Ammon's horn (tissue), 1 donor: Measurements from ENCODE around the gene MILR1.
"Not testable (repeated sequence)": the region's sequence is repeated elsewhere in the genome, so short reads cannot be mapped to it uniquely, and the experiment has no call there.

Source experiments
- DNase-seq: peaks from one replicate; pipeline ENCODE4 v3.0.0-alpha.2; 2016; ENCODE audit warnings: low spot score

The MILR1 gene

GRCh38 chr17:64428406-64428805 lies 20.5 kb upstream of the MILR1 start:
- no peak for DNase-seq

- DNase-seq = not testable (repeated sequence)
Observed at GRCh38 chr17:64430036-64430435, 18.9 kb upstream of the MILR1 start.

- DNase-seq = no peak
Observed at GRCh38 chr17:64431534-64431933, 17.4 kb upstream of the MILR1 start.

GRCh38 chr17:64437944-64438525 lies 10.9 kb upstream of the MILR1 start:
- no peak for DNase-seq

GRCh38 chr17:64439521-64439920 lies 9.4 kb upstream of the MILR1 start:
- DNase-seq = not testable (repeated sequence)

GRCh38 chr17:64439956-64440355 lies 9.0 kb upstream of the MILR1 start:
- DNase-seq = no peak

GRCh38 chr17:64441772-64442540 lies 7.0 kb upstream of the MILR1 start:
- peak; percentile 59 for DNase-seq

GRCh38 chr17:64442541-64442971 lies 6.4 kb upstream of the MILR1 start:
- no peak for DNase-seq

- DNase-seq = no peak
Observed at GRCh38 chr17:64443086-64443760, 5.7 kb upstream of the MILR1 start.

- no peak for DNase-seq
Observed at GRCh38 chr17:64447526-64447925, 1.4 kb upstream of the MILR1 start.

- no peak for DNase-seq
Observed at GRCh38 chr17:64449545-64449944, 630 bp downstream of the MILR1 start.

- DNase-seq = no peak
Observed at GRCh38 chr17:64455993-64456885, 7.3 kb downstream of the MILR1 start.

GRCh38 chr17:64457156-64457555 lies 8.2 kb downstream of the MILR1 start:
- DNase-seq = no peak

- no peak for DNase-seq
Observed at GRCh38 chr17:64458756-64459155, 9.8 kb downstream of the MILR1 start.

- no peak for DNase-seq
Observed at GRCh38 chr17:64459284-64459747, 10.4 kb downstream of the MILR1 start.

GRCh38 chr17:64459818-64460217 lies 10.9 kb downstream of the MILR1 start:
- DNase-seq = not testable (repeated sequence)

GRCh38 chr17:64460955-64461354 lies 12.0 kb downstream of the MILR1 start:
- no peak for DNase-seq

GRCh38 chr17:64461788-64462187 lies 12.9 kb downstream of the MILR1 start:
- no peak for DNase-seq

- no peak for DNase-seq
Observed at GRCh38 chr17:64466019-64466735, 17.3 kb downstream of the MILR1 start.

- DNase-seq = not testable (repeated sequence)
Observed at GRCh38 chr17:64466834-64467233, 17.9 kb downstream of the MILR1 start.

GRCh38 chr17:64470625-64471024 lies 21.7 kb downstream of the MILR1 start:
- DNase-seq = no peak
